IMR-90 (cell line): ENCODE measurements around the gene SAMD1. TPM values are rescaled to one million over a fixed set of nuclear protein-coding genes. Genes with fewer than 3 reads are reported as not detected.

Experiments
- ATAC-seq: fragments of 200-7000 bp; cut with Tn5 transposase; 2 replicates; pipeline ENCODE4 v1.9.1; 2020; ENCODE audit warnings: low read depth, mild to moderate bottlenecking, moderate library complexity
- BruUV-seq: library from RNA; stranded (reverse); fragments of 400-500 nt; replicated peaks from 2 replicates; lab custom pipeline; 2021; lab: Mats Ljungman, UMichigan
- CTCF ChIA-PET: fragments of 300-600 bp; formaldehyde crosslinking; extraction: SDS; loops from one replicate; lab custom pipeline; 2021; ENCODE audit warnings: antibody characterized with exemption; lab: Yijun Ruan, JAX
- POLR2A ChIA-PET: fragments of 300-600 bp; sonication (Branson Sonifier 250); formaldehyde crosslinking; loops from one replicate; lab custom pipeline; 2022; ENCODE audit warnings: antibody characterized with exemption; ENCODE audit not compliant: unreplicated experiment; lab: Charles Lee
- DNase-seq: peaks from one replicate; pipeline ENCODE4 v3.0.0; 2013
- H2AFZ ChIP-seq: replicated peaks from 2 replicates; pipeline ENCODE3; 2013; ENCODE audit warnings: low read length, mild to moderate bottlenecking; ENCODE audit not compliant: poor library complexity
- H2AK5ac ChIP-seq: 2 replicates; pipeline ENCODE4 v1.6.1; 2013; ENCODE audit warnings: low read depth, low read length, inconsistent platforms
- H2AK9ac ChIP-seq: replicated peaks from 2 replicates; pipeline ENCODE3; 2013; ENCODE audit warnings: mild to moderate bottlenecking, low read depth, low read length, moderate library complexity; ENCODE audit not compliant: poor library complexity
- H2BK120ac ChIP-seq: 2 replicates; pipeline ENCODE4 v1.6.1; 2013; ENCODE audit warnings: low read depth, low read length, inconsistent platforms
- H2BK15ac ChIP-seq: 3 replicates; pipeline ENCODE4 v1.6.1; 2013; ENCODE audit warnings: low read depth, low read length, inconsistent platforms
- H2BK20ac ChIP-seq: 2 replicates; pipeline ENCODE4 v1.6.1; 2013; ENCODE audit warnings: low read depth, mild to moderate bottlenecking, inconsistent platforms, low read length, moderate library complexity
- H2BK5ac ChIP-seq: 2 replicates; pipeline ENCODE4 v1.6.1; 2013; ENCODE audit warnings: mild to moderate bottlenecking, low read depth, low read length, inconsistent platforms; ENCODE audit not compliant: poor library complexity, severe bottlenecking
- H3K14ac ChIP-seq: replicated peaks from 2 replicates; pipeline ENCODE4 v1.6.1; 2013; ENCODE audit warnings: low read depth, low read length, inconsistent platforms
- H3K18ac ChIP-seq: 2 replicates; pipeline ENCODE4 v1.6.1; 2013; ENCODE audit warnings: low read depth, low read length, control low read depth
- H3K23ac ChIP-seq: 2 replicates; pipeline ENCODE4 v1.6.1; 2013; ENCODE audit warnings: low read depth, low read length, inconsistent platforms
- H3K27ac ChIP-seq: 2 replicates; pipeline ENCODE4 v1.5.1; 2013; ENCODE audit warnings: mild to moderate bottlenecking, control low read depth, low read length; ENCODE audit not compliant: insufficient read depth
- H3K27me3 ChIP-seq: 2 replicates; pipeline ENCODE4 v1.6.1; 2013; ENCODE audit warnings: low read length; ENCODE audit not compliant: control insufficient read depth, insufficient read depth
- H3K36me3 ChIP-seq: 2 replicates; pipeline ENCODE4 v1.6.1; 2013; ENCODE audit warnings: low read length, mixed read lengths; ENCODE audit not compliant: control insufficient read depth, insufficient read depth
- H3K4ac ChIP-seq: 2 replicates; pipeline ENCODE4 v1.6.1; 2013; ENCODE audit warnings: low read depth, low read length, inconsistent platforms
- H3K4me1 ChIP-seq: 2 replicates; pipeline ENCODE4 v1.6.1; 2013; ENCODE audit warnings: low read length, mixed read lengths; ENCODE audit not compliant: control insufficient read depth, insufficient read depth
- H3K4me2 ChIP-seq: 2 replicates; pipeline ENCODE4 v1.6.1; 2013; ENCODE audit warnings: low read depth, mild to moderate bottlenecking, control low read depth, low read length, moderate library complexity
- H3K4me3 ChIP-seq: 2 replicates; pipeline ENCODE4 v1.5.1; 2013; ENCODE audit warnings: low read depth, mild to moderate bottlenecking, control low read depth, low read length, moderate library complexity; ENCODE audit not compliant: insufficient read depth
- H3K56ac ChIP-seq: 2 replicates; pipeline ENCODE4 v1.6.1; 2013; ENCODE audit warnings: low read length, inconsistent platforms; ENCODE audit not compliant: insufficient read depth; ENCODE audit errors: extremely low read depth
- H3K79me1 ChIP-seq, 2 experiments: 2 replicates each; pipeline ENCODE4 v1.6.1; 2013; ENCODE audit warnings: low read length in 2 of 2, inconsistent platforms in 1 of 2, low read depth in 1 of 2
- H3K9ac ChIP-seq: 2 replicates; pipeline ENCODE4 v1.6.1; 2013; ENCODE audit warnings: low read depth, low read length, control low read depth
- H3K9me1 ChIP-seq: 2 replicates; pipeline ENCODE4 v1.6.1; 2013; ENCODE audit warnings: low read length, inconsistent platforms; ENCODE audit not compliant: insufficient read depth
- H3K9me3 ChIP-seq: 2 replicates; pipeline ENCODE4 v1.6.1; 2013; ENCODE audit warnings: low read length; ENCODE audit not compliant: control insufficient read depth, insufficient read depth
- H4K20me1 ChIP-seq: 2 replicates; pipeline ENCODE4 v1.6.1; 2013; ENCODE audit warnings: low read length, inconsistent platforms; ENCODE audit not compliant: insufficient read depth
- H4K5ac ChIP-seq: 2 replicates; pipeline ENCODE4 v1.6.1; 2013; ENCODE audit warnings: mild to moderate bottlenecking, low read depth, low read length, control low read depth
- H4K8ac ChIP-seq, 2 experiments: 2 replicates each; pipeline ENCODE4 v1.6.1; 2013; ENCODE audit warnings: low read depth in 2 of 2, low read length in 2 of 2, control low read depth in 1 of 2, inconsistent platforms in 1 of 2
- H4K91ac ChIP-seq: 2 replicates; pipeline ENCODE4 v1.6.1; 2013; ENCODE audit warnings: low read depth, low read length, inconsistent platforms; ENCODE audit not compliant: insufficient read depth
- CHD1 ChIP-seq: IDR thresholded peaks from 2 replicates; pipeline ENCODE4 v1.6.1; 2012; ENCODE audit warnings: low read depth, low read length, improper control_type of control experiment
- CTCF ChIP-seq: conservative IDR thresholded peaks from 2 replicates; pipeline ENCODE4 v1.5.1; 2012; ENCODE audit warnings: mild to moderate bottlenecking, low read depth, low read length, improper control_type of control experiment
- MAZ ChIP-seq: IDR thresholded peaks from 2 replicates; pipeline ENCODE4 v1.6.1; 2012; ENCODE audit warnings: low read depth, mild to moderate bottlenecking, low read length, improper control_type of control experiment, moderate library complexity, borderline replicate concordance
- MXI1 ChIP-seq: IDR thresholded peaks from 2 replicates; pipeline ENCODE4 v1.6.1; 2012; ENCODE audit warnings: low read depth, mild to moderate bottlenecking, low read length, moderate library complexity, borderline replicate concordance
- POLR2A ChIP-seq: IDR thresholded peaks from 2 replicates; pipeline ENCODE4 v1.6.1; 2012; ENCODE audit warnings: mild to moderate bottlenecking, low read depth, low read length
- WGBS, 2 experiments: methylation state at CpG; one replicate each; pipeline versions ENCODE4 v1.1.5 to v1.1.7; 2013; ENCODE audit warnings: missing lambda C conversion rate in 2 of 2; ENCODE audit not compliant: insufficient read length in 1 of 2; ENCODE audit errors: extremely low coverage in 2 of 2; 5-methylcytosine and 5-hydroxymethylcytosine counted together
- dilution Hi-C: fragments of 300-500 bp; cut with HindIII; formaldehyde crosslinking; loops from one replicate; pipeline ENCODE4 v1.14.3; 2018; ENCODE audit warnings: low sequenced_read_pairs; ENCODE audit not compliant: unreplicated experiment
- in situ Hi-C: fragments of 300-500 bp; cut with MboI; formaldehyde crosslinking; loops from 3 replicates; pipeline ENCODE4 v1.14.3; 2019; ENCODE audit warnings: low sequenced_read_pairs, inconsistent platforms, mixed read lengths
- intact Hi-C: fragments of 100-400 bp; cut with micrococcal nuclease; formaldehyde crosslinking; loops from 2 replicates; pipeline ENCODE4 v1.10.0; 2022
- polyA plus RNA-seq, 3 experiments: library from polyadenylated mRNA; depleted of rRNA; stranded (reverse); fragments of >200 nt; gene quantifications; 2 replicates each; pipeline ENCODE4 v1.2.3, GENCODE V29; 2012; ENCODE audit warnings: low replicate concordance in 1 of 3
- total RNA-seq: library from RNA; depleted of rRNA; stranded (reverse); fragments of >200 nt; gene quantifications from 2 replicates; pipeline ENCODE4 v1.2.3, GENCODE V29; 2012
- TF ChIP-seq, protein P1 (sequence below): fragments of 150-350 bp; IDR thresholded peaks from 2 replicates; pipeline ENCODE4 v1.6.1; 2016; ENCODE audit warnings: low read depth, mild to moderate bottlenecking, low read length, moderate library complexity, borderline replicate concordance

The SAMD1 gene
- total and polyA plus RNA-seq, 2 of the 4 experiments (the other 2 are of a cell fraction), result 6.5 to 14.1 TPM

GRCh38 chr19:14119644-14120496 lies 29.3 kb upstream of the SAMD1 start:
- Histone ChIP-seq H3K4me3 (no peak overlapping the region), H3K4me1 (peaks cover 15% of the 10 kb centered on the region), H3K4ac (no peak overlapping the region), H3K9ac (no peak overlapping the region), H3K36me3 (no peaks in the 10 kb centered on the region), H3K27me3 (no peaks in the 10 kb centered on the region), H3K56ac (no peak overlapping the region), H3K4me2 (no peak overlapping the region), H3K23ac (no peak overlapping the region), H2BK20ac (no peak overlapping the region), H3K14ac (no peak overlapping the region), H2AK5ac (0 out of 2 replicates have a peak overlapping the region, but pooled peaks have one; percentile 2), H4K5ac (no peak overlapping the region), H4K20me1 (peaks cover 8% of the 10 kb centered on the region), H2AK9ac (peak overlapping the region; percentile 82), H3K9me1 (peaks cover 8% of the 10 kb centered on the region; the same call in 1 of the 2 replicates), H3K18ac (no peak overlapping the region), H2BK5ac (no peak overlapping the region), H2BK15ac (no peak overlapping the region; the same call in 2 of the 3 replicates), H4K91ac (no peak overlapping the region), H3K9me3 (no peaks in the 10 kb centered on the region), H3K79me1 (peaks cover 0 to 38% of the 10 kb centered on the region in 2 experiments; a peak in 3 of 4 replicates), H3K27ac (peak overlapping the region; percentile 54; the same call in 1 of the 2 replicates), H2BK120ac (no peak overlapping the region), H4K8ac (peak overlapping the region; percentile 80 to 89; a peak in 2 of 4 replicates), H2AFZ (no peak overlapping the region)
- no TSS peak for BruUV-seq
- 100% methylated on average over 5 of the region's 7 CpGs; no CpG with 5 or more reads in 1 of the 2 experiments for WGBS, 2 experiments
- DNase-seq (no peak), ATAC-seq (no peak)
- CTCF ChIA-PET, result interaction anchor here (1.0 kb wide), 1 partner anchor 17 kb away, joined by 4 read pairs; the partner anchor contains the start of gene ASF1B
- intact Hi-C loops, result no loop called here
- dilution Hi-C loops, result no loop called here
- TF ChIP-seq CHD1 (no peak), MXI1 (no peak), CTCF (no peak), POLR2A (no peak), MAZ (no peak)
- TF ChIP-seq, protein P1, sequence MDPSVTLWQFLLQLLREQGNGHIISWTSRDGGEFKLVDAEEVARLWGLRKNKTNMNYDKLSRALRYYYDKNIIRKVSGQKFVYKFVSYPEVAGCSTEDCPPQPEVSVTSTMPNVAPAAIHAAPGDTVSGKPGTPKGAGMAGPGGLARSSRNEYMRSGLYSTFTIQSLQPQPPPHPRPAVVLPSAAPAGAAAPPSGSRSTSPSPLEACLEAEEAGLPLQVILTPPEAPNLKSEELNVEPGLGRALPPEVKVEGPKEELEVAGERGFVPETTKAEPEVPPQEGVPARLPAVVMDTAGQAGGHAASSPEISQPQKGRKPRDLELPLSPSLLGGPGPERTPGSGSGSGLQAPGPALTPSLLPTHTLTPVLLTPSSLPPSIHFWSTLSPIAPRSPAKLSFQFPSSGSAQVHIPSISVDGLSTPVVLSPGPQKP, result no peak
- POLR2A ChIA-PET, result no interaction called here
- in situ Hi-C loops, result no loop called here
